HTR-8/SVneo (cell line): ENCODE results near the gene NDUFV3.
"Not testable (repeated sequence)": the region's sequence is repeated elsewhere in the genome, so short reads cannot be mapped to it uniquely, and the experiment has no call there.

Experiments used
- DNase-seq: peaks from one replicate; pipeline ENCODE4 v3.0.0; 2011; ENCODE audit warnings: low spot score, mixed read lengths; ENCODE audit not compliant: insufficient read length
- FAIRE-seq: peaks from 2 replicates; lab custom pipeline; 2011; peaks lifted over from hg19 to GRCh38; lab: Jason Lieb, UNC

The NDUFV3 gene

DNA sequence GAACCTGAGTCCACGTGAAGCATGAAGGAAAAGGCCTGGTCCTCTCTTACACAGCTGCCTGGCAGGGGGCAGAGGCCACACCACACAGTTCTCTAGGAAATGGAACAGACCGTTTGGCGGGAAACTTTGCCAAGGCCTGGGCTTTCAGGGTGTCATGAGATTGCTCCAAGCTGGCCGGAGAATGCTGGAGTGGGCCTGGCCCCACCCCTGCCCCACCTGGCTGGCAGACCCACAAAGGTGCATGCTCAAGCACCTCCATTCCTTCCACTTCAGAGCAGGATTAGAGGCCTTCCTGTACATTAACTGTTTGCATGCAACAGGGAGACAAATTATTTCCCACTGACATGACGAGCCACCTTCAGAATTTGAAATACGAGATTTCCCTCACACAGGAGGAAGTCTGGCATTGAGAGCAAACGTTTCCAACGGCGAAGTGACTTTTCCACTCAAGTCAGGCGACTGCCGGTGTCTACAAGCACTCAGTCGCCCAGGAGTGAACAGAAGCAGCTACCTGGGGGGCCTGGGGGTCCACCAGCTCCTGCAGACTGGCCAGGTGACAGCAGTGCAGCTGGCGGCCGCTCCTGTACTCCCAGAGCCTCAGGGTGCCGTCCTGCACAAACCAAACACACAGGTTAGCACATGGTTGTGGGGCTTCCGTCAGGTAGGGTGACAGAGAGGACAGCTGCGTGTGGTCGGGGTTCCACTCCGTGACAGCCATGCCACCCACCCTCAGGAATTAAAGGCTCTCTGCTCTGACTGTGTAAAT lies 37.8 kb upstream of the NDUFV3 start:
- DNase-seq (no peak), FAIRE-seq (no peak)

DNA sequence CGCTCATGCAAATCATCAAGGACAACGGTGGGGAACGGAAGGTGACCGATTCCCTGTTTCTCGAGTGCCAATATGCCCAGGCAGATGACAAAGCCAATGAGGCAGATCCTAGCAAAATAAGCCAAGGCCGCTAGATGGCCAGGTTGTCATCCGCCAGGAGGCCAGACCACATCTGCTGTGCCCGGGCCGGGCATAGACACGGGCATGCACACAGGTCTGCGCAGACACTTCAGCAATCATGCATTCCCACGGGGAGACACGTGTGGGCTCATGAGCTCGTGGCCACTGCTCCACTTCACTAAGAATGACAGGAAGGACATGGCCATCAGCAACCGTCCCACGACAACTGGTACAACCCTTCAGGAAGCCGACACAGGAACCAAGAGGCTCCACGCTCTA lies 37.2 kb upstream of the NDUFV3 start:
- DNase-seq (no peak), FAIRE-seq (no peak)

DNA sequence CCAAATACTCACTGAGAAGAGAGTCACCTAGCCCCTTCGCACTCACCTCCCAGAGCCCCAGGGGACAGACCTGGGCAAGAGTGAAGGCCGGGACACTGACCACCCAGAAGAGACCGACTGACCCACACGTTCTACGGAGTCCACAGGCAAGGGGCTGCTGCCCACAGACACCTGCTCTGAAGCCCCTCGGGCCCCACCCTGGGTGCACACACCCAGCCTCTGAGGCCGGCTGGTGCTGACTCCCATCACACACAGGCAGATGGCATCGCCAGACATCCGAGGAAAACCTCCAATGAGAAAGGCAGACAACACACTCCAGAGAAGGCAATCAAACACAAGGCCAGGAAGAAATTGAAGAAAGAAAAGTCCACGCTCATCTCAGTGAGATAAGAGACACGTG lies 35.9 kb upstream of the NDUFV3 start:
- DNase-seq, result no peak
- no peak for FAIRE-seq

DNA sequence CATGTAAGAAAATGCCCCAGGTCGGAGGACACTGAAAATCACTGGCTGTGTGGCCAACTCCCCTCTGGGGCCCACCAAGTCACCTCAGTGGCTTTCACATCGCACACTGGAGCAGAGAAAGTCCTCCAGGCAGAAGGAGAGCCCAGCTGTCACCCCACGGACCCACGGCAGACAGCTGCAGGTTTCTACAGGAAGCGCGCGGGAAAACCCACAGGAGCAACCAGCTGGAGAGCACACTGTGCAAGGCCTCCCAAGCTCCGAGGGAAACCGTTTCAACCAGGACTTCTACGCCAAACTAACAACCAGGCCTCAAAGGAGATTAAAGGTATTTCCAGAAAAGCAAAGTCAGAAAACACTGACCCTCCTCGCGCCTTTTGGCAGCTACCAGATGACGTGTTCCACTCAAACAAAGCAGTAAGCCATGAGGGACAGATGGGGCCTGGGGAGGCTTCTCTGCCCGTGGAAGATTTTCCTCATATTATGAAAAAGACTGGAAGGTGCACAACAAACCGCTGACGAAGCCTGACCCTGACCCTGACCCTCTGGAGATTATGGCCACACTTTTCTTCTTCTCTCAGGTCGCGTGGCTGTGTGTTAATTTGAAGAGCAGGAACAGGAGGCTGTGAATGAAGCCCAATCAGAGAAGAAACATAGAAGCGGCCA lies 34.8 kb upstream of the NDUFV3 start:
- DNase-seq (no peak), FAIRE-seq (no peak)

DNA sequence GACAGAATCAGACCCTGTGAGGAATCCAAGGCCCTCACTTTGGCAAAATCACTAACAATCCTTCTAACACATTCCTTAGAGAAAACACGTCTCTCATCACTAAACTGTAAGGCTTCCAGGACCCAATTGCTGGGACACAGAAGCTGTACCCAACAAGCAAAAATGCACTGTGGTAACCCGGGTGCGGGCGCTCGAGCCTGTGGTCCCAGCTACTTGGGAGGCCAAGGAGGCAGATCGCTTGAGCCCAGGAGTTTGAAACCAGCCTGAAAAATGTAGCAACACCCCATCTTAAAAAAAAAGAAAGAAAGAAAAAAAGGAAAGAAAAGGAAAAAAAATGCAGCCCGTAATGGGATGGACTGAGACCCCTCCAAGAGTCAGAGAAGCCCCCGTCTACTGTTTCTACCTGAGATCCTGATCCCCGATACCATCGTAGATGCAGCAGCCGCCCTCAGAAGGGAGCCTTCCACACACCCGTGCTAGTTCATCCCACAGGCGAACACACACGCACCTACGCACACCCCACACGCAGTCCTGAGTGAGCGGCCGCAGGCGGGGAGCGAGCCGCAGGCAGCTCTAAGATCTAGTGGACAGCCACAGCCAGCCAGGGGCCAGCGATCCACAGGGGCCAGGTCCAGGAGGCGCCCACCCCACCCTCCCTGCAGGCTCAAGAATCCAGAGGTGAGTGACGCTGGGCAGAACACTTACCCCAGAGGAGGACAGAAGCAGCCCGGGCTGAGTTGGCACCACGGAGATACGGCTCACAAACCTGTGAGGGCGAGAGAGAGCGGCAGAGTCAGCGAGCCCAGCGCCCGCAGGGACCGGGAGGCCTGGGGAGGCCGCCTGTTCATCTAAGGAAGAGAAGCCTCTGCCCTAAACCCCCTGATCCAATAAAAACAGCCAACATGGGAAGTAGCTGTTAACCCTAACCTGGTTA lies 33.9 kb upstream of the NDUFV3 start:
- no peak for FAIRE-seq

DNA sequence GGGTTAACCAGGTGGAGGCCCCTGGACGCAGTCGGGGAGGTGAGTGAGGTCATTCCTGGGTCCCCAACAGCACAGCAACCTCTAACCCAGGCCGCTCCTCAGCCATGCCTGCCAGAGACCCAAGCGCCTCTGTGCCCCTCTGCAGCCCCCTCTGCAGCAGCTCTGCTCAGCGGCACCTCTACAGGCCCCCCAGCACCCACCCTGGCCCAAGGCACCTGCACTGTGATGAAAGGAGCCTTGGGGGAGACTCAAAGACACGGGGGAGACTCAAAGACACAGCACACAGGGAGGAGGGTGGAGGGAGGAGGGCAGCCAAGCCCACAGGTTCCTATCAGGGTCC lies 33.2 kb upstream of the NDUFV3 start:
- no peak for FAIRE-seq
- DNase-seq, result no peak

More for the DNA sequence above, 33.9 kb upstream of the NDUFV3 start:
- DNase-seq, result no peak

DNA sequence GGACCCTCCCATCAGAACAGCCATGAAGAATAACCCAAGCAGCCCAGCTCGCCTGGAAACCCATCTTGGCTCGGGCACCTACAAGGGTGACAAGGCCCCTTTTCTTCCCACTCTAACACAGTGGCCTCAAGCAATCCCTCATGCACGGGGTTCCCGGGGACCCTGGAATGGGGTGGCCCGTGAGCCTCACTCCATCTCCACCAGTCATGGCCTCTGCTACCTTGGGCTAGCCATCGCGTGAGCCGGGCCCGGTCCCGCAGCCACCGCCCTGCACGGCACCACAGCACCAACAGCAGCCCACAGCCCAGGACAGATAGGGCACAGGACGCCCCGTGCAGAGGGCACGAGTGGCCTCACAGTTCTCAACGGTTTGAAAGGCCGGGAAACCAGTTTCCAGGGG lies 32.8 kb upstream of the NDUFV3 start:
- no peak for FAIRE-seq
- no peak for DNase-seq

DNA sequence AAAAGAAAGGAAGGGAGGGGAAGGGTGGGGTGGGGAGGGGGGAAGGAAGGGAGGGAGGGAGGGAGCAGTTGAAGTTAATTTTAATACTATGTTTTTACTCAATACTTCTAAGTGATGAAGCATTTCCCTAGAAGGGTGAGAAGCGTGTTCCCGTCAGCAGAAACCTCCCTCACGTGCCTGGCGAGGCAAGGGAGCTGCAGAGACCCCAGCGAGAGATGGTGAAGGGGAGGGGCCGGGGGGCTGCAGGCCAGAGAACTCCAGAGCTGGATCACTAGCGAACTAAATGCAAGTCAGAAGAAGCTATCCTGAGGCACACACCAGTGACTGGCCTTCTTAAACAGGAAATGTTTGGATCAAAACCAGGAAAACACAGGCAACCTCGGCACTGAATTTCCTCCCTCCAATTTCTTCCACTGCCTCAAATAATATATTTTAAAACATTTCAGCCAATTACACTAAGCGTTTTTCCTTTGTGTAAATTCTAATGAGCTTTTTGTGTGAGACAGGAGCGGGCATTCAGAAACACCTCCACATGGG lies 31.7 kb upstream of the NDUFV3 start:
- DNase-seq (no peak), FAIRE-seq (no peak)

DNA sequence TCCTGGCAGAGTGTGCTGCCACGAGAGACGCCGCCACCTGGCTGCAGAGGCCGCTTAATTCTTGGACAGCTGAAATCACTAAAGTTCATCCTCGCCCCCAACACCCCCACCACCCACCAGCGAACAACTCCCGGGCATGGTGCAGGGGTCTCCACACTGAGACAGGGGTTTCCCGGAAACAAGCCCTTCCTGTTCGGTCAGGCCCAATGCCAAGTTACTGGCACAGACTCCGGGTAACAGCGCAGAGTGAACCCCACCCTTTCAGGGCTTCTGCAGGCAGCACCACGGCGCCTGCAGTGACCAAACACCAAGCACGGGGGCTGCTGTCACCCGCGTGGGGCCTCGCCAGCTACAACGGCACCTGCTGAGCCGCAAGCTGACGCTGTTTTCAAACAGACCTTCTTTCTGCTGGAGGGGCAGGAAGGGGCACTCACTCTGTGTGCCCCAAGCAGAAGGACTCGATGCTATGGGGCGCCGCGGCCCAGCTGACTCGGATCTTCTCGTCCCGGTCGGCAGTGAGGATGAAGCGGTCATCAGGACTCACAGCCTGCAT lies 31.2 kb upstream of the NDUFV3 start:
- no peak for DNase-seq
- no peak for FAIRE-seq

DNA sequence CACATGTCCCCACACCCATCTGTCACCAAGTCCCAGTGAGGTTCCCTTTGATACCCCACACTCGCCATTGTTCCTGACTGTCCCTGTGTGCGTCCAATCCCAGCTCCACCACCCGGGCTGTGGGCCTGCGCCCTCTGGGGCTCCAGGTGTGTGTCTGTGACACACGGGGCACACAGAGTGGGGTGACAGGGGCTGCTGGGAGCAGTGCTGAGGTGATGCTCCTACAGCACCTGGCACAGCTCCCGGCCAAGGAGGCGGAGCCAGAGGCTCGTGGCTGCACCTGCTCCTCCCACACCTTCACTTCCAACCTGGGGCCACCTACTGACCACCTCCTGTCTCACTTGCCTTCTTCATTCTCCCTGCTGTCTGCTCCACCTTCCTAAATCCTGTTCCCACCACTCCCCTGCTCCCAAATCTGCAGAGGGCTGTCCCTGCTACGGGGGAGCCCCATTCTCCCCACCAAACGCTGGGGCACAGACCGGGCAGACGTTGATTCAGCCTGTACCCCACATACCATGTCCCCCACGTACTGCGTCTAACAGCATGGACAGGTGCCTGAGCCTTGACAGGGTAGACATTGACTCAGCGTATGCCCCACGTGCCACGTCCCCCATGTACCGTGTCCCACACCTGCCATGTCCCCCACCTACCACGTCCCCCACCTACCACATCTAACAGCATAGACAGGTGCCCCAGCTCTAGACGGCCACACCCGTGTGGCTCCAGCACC lies 30.2 kb upstream of the NDUFV3 start:
- FAIRE-seq (no peak), DNase-seq (no peak)

DNA sequence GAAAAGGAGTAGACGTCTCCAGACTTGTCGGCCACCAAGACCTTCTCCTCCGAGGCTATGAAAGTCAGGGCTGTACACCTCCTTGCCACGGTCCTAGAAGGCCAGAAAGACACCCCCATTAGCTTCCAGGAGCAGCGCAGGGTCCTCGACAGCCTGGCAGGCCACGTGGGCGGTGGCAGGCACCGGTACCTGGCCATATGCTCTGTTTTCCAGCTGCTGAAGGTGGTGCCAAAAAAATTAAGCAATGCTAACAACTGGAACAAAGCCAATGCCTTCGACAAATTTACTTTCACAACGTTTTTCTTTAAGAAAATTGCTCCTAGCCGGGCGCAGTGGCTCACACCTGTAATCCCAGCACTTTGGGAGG lies 29.6 kb upstream of the NDUFV3 start:
- DNase-seq (no peak), FAIRE-seq (no peak)

DNA sequence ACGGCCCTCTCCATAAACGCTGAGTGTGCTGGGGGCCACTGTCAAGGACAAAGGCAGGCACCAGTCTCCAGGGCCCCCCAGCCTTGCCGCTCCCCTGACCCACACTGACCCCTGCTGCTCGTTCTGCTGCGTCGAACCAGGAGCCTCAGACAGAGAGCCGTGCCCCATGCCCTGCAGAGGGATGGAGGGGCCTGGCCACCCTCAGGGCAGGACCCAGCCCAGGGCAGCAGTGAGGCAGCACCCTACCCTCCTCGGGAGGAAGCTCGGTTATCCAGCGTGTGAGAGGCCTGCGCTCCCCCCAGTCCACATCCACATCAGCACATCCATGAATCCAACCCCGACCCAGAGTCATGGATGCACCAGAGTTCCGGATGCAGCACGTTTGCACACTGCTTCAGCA lies 28.8 kb upstream of the NDUFV3 start:
- FAIRE-seq, result no peak
- DNase-seq, result no peak

DNA sequence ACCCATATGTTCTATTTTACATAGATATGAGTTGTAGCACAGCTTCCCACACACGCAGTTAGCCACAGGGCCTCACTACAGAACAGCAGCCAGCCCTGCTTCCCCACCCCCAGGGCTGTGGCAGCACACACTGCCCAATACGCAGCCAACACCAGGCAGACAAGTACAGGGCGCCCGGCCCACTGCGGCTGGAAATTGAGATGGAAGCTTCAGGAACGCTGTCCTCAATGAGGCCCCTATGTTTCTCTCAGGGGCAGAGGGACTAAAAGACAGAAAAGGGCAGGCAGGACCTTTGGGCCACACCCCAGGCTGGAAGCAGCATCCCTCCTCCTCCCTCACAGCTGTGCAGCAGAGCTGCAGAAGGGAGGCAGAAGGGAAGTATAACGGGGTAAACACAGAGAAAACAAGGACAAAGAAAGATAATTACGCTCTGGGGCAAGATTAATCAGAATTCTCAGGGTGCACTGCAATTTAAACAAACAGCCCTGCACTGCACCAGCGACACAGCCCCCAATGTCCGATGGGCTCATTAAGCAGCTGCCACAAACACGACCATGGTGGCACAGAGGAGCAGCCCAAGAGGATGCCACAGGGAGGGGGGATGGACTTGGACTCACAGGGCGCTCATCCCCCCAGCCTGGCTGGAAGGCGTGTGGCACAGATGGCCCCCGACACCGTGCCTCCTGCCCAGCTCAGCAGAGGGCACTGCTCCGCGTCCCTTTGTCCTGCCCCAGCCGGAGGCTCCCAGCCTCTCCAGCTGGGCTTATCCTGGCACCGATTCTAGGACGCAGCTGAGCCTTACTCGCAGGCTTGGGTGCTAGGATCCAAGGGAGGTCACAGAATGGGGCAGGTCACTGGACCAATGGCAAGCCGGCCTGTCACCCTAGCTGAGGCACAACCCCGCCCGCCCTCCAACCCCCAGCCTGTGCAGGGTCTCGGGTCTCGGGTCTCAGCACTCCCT lies 28.0 kb upstream of the NDUFV3 start:
- no peak for FAIRE-seq
- no peak for DNase-seq

DNA sequence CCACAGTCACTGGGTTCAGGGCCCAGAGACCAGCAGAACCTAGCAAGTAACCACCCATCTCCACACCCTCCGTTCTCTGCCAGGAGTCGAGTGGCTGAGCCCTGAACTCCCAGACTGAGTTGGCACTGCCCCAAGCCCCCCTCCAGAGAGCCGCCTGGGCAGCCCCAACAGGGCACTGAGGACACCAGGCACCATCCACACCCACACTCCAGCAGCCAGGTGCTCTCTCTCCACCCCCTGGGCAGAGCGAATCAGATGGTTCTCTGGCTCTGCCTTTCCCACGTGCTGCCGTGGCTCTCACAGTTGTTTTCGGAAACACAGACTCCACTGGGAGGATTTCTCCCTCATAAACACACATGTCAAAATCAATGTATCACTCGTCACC lies 27.3 kb upstream of the NDUFV3 start:
- DNase-seq, result no peak
- no peak for FAIRE-seq

DNA sequence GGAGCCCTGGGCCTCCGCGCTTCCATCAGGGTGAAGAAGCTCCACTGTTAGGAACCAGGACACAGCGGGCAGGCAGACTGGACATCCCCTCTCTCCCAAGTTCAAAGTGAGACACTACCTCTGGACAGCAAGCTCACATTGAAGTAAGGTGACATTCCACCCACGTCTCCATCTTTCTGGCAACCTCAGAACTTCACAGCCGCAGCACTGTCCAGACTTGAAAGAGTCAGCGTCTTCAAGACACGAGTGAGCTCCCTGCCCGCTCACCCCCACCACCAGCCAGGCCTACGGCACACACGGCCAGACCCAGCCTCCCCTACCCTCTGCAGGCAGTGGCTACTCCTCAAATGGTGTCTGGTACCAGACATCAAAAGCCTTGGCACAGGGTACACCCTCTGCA lies 24.9 kb upstream of the NDUFV3 start:
- no peak for DNase-seq
- no peak for FAIRE-seq

DNA sequence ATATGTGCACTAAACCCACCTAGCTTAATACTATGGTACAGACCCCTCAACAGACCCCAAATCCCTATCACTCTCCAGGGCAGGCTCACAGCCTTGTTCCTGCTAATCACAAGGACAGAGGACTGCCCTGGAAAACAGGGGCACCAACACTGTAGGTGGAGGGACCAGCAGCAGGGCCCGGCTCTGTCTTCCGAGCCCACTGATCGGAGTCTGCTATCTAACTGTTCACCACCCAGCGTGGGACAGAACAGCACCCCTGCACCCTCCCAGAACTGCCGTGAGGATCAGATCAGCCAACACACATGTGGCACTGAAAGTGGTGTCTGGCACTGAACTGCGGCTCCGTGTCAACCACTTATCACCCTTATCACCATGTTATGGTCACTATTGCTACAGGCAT lies 20.0 kb upstream of the NDUFV3 start:
- FAIRE-seq (no peak), DNase-seq (no peak)

DNA sequence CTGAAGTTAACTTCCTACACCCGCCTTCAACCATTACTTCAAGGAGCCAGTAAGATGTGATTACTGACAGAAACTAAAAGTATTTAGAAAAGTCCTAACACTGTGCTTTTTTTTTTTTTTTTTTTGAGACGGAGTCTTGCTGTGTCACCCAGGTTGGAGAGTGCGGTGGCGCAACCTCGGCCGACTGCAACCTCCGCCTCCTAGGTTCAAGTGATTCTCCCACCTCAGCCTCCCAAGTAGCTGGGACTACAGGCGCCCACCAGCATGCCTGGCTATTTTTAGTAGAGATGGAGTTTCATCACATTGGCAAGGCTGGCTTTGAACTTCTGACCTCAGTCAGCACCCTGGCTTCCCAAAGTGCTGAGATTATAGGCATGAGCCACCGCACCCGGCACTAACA lies 17.3 kb upstream of the NDUFV3 start:
- not testable (repeated sequence) for FAIRE-seq, DNase-seq

DNA sequence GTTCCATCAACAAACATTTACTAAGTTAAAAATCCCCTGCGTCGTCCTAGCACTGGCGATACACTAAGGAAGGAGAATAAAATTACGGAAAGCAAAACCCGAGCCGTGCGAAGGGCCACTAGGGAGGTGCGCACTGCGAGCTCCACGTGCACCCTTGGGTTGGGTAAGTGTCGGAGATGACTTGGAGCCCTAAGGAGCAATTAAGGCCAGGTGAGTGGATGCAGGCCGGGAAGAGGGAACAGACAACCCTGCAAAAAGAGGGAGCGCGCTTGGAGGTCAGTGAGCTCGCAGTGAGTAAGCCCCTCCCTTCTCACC lies 14.5 kb upstream of the NDUFV3 start:
- FAIRE-seq, result no peak
- no peak for DNase-seq
